ENCODE data around the gene LEMD1. TPM values are rescaled to one million over a fixed set of nuclear protein-coding genes. Genes with fewer than 3 reads are reported as not detected.
A peak's percentile ranks its signal among the peaks of the same experiment; 100 is the strongest.

Gene LEMD1
- total RNA-seq, 1 donor from 2014 or later: not detected

DNA sequence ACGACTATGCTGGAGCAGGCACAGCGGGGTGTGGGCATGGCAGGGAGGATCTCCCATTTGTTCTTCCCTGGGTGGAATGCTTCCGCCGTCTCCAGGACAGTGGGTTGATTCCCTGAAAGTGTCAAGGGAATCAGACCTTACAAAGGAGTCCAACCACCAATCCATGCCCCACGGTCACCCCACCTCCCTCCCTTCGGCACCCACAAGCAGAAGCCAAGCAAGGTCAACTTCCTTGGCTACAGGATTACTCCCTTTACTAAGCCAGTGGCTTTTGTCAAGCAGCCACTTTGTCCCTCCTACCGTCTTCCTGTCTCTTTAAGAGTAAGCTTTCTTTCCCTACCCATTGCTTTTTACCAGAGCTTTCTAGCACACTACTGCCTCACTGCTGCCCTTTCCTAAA is 84.4 kb downstream of the LEMD1 start:
- H3K9me3 Mint-ChIP-seq: no peaks in the 10 kb centered on the region
- intact Hi-C loops (cut with micrococcal nuclease): loop anchor here (10.0 kb wide), 1 partner anchor 117 kb away; the partner anchor contains the start of gene BLACAT1
- H3K36me3 Mint-ChIP-seq (ENCODE audit: low read depth): no peaks in the 10 kb centered on the region

DNA sequence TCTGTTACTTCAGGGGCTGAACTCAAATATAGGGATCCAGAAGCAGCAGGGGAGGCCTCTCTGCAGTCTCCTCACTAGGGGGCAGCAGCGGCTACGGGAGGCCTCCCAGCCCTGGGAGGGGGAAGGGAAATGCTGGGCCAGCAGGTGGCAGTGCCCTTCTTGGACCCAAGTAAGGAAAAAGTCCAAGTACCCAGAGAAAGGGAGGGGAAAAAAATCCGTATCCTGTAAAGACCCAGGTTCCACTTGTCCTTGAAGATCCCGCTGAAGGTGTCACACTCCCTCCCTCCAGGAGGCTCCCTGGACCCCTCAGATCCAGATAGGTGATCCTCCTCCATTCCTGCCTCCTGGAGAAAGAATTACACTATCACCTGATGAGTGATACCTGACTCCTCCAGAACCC is 86.2 kb downstream of the LEMD1 start:
- no peaks in the 10 kb centered on the region for H3K9me3 Mint-ChIP-seq
- peak; percentile 57 for DNase-seq (ENCODE audit: low spot score)
- H3K4me1 Mint-ChIP-seq (ENCODE audit: low read depth): no peaks in the 10 kb centered on the region
- H3K36me3 Mint-ChIP-seq (ENCODE audit: low read depth): no peaks in the 10 kb centered on the region
- H3K27ac Mint-ChIP-seq: no peak overlapping the region
- H3K4me3 Mint-ChIP-seq (ENCODE audit: low read depth): no peak overlapping the region
- peaks cover 35% of the 10 kb centered on the region for H3K27me3 Mint-ChIP-seq (ENCODE audit: low read depth)
- intact Hi-C loops (cut with micrococcal nuclease): loop anchor here (2.0 to 10.0 kb wide), 2 partner anchors 15 to 119 kb away; partner anchors contain the start of genes BLACAT1 and NUAK2

More for the DNA sequence above, 84.4 kb downstream of the LEMD1 start:
- no peak for DNase-seq (ENCODE audit: low spot score)
- Mint-ChIP-seq H3K27me3 (ENCODE audit: low read depth) (peaks cover 41% of the 10 kb centered on the region), H3K4me3 (ENCODE audit: low read depth) (no peak overlapping the region), H3K4me1 (ENCODE audit: low read depth) (no peaks in the 10 kb centered on the region), H3K27ac (no peak overlapping the region)

DNA sequence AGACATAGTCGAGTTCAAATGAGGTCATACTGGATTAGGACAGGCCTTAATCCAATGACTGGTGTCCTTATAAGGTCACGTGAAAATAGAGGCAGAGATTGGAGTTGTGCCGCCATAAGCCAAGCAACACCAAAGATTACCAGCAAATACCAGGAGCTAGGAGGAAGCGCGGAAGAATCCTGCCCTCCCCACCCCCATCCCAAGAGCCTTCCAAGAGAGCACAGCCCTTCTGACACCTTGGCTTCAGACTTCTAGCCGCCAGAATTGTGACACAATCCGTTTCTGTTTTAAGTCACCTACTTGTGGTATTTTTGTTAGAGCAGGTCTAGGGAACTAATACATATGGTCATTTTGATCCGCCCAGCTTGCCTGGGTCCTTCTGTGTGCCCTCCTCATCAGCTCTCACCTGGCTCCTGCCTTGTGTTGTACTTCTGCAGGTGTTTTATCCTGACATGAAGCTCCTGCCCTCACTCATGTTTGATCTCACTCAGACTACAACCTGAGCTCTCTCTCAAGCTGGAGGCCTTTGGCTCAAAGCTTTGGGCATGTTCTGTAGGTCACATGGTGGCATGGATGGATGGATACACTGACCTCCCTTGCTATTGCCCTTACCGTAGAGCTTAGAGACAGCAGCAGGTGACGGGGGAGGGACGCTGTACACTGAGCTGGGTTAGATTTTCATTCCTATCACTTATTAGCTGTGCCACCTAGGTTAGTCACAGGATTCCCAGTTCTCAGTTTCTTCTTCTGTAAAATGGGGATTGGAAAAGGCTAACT is 89.7 kb downstream of the LEMD1 start:
- Mint-ChIP-seq H3K27me3 (ENCODE audit: low read depth) (peaks cover 34% of the 10 kb centered on the region), H3K27ac (no peak overlapping the region), H3K9me3 (no peaks in the 10 kb centered on the region), H3K4me3 (ENCODE audit: low read depth) (no peak overlapping the region), H3K4me1 (ENCODE audit: low read depth) (no peaks in the 10 kb centered on the region), H3K36me3 (ENCODE audit: low read depth) (no peaks in the 10 kb centered on the region)
- intact Hi-C loops (cut with micrococcal nuclease): loop anchor here (10.0 kb wide), 1 partner anchor 123 kb away; the partner anchor contains the start of gene BLACAT1
- no peak for DNase-seq (ENCODE audit: low spot score)

Other genes starting within 250 kb of the LEMD1 start
- 27.3 and 28.6 TPM in 2 replicates for gene DSTYK, start 210.4 kb downstream of the LEMD1 start, total RNA-seq
- gene TMCC2, start 194.1 kb downstream of the LEMD1 start, total RNA-seq: 13.4 and 14.0 TPM in 2 replicates
- gene NUAK2, start 100.3 kb downstream of the LEMD1 start, total RNA-seq: 0.41 and 0.44 TPM in 2 replicates
- not detected in 2 replicates for gene KLHDC8A, start 65.1 kb downstream of the LEMD1 start, total RNA-seq
- not detected in 2 replicates for gene BLACAT1, start 34.0 kb upstream of the LEMD1 start, total RNA-seq
- gene CDK18, start 82.6 kb upstream of the LEMD1 start, total RNA-seq: 0.37 and 0.68 TPM in 2 replicates
- 68.8 and 80.3 TPM in 2 replicates for gene ELK4, start 210.0 kb upstream of the LEMD1 start, total RNA-seq

Data from activated T-helper 2 cell treated with anti-CD3 and anti-CD28 coated beads, Interferon-gamma antibody, Interleukin-2, Interleukin-4, amounts not matched to agents 10 μg/mL and 5 μg/mL and 100 μg/mL, durations not matched to agents 14 hours and 24 hours and 36 hours (primary cell).